GM19238 (cell line): ENCODE measurements around the gene WNT10A.
"Not testable (repeated sequence)": the region's sequence is repeated elsewhere in the genome, so short reads cannot be mapped to it uniquely, and the experiment has no call there.

Experiments used
- DNase-seq: peaks from one replicate; pipeline ENCODE4 v3.0.0; 2011; ENCODE audit warnings: low spot score; ENCODE audit not compliant: insufficient read length

The WNT10A gene

GRCh38 chr2:218880102-218880858, at the start of gene WNT10A:
TSS of gene WNT10A (plus strand) at chr2:218880852. CDS start at chr2:218880996, 144 bp downstream.
- peak; percentile 89 for DNase-seq

DNA sequence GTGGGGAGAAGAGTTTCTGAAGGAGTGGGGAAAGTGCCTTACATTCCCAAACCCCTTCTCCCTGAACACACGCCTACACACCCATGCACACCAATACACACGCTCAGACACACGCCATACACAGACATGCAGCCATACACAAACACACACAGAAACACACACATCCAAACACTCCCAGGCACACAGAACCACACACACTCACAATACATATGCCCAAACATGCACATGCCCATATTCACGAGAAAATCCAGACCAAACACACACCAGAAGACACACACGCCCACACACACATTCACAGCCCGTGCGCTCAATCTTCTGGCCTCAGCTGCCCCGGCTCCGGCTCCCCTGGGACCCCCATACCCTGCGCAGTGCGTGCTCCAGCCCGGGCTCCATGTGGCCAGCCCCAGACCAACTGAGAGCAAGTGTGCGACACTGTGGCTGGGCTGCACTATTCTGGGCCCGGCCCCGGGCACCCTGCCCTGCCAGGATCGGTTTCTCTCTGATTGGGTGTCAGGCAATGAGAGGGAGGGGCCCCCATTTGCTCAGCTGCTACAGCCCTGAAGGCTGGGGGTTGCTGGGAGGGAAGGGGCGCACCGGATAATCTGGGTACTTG, 49.2 kb upstream of the WNT10A start, which contains the start of gene PRKAG3:
PRKAG3 (minus strand) TSS at position 426 of the 613 bp plus-strand sequence.
- no peak for DNase-seq

GRCh38 chr2:218832081-218832480, 48.6 kb upstream of the WNT10A start:
- DNase-seq: no peak

DNA sequence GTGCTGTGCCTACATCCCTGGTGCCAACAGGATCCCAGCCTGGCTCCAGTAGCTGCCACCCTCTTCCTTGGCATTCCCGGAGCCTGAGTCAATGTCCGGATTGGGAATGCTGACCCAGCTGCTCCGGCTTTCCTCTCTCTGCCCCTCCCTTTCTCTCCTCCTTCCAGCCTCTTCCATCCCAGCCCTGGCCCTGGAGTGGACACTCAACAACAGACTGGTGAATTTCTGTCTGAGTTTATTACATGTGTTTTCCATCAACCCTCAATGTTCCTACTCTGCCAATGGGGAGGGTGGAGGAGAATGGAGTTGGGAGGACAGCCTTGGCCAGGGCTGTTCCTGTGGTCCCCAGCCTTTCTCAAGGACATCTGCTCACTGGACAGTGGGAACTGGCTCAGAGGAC, 48.1 kb upstream of the WNT10A start:
- DNase-seq: no peak

DNA sequence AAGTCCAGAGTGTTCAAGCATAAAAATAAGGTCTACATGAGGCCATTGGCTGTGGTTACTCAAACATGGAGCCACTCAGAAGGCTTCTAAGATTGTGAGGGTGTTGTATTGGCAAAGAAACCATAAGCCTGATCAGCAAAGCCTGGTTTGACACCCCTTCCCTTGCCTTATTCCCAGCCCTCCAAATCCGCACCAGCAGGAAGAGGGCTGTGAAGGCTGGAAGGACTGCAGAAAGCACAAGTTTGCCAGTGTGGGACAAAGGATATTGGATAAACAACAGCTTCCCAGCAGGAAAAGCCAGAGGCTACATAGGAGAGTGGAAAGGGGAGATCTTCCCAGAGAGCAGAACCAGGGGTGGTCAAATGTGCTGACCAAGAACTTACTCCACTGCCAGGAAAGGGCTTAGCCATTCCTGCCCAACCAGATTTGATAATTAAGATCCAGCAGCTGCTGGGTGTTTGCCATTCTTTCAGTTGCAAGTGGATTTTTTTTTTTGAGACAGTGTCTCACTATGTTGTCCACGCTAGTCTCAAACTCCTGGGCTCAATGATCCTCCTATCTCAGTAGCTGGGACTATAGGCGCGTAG, 47.5 kb upstream of the WNT10A start:
- no peak for DNase-seq

GRCh38 chr2:218834685-218835084, 46.0 kb upstream of the WNT10A start:
- no peak for DNase-seq

DNA sequence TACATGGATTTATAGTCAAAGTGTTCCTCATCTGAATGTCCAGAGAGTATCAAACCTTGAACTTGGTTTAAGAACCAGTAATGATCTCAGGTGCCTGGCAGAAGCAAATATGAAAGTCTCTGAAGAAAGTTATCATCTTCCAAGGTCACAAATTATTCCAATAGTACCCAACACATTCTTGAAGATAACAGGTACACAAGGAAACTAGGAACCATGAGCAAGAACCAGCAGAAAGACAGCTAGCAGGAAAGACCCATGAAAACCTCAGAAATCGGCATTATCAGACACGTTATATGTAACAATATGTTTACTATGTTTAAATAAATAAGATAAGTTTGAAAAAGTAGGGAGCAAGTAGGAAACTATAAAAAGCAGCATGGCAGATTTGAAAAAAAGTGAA, 43.2 kb upstream of the WNT10A start:
- DNase-seq: no peak

GRCh38 chr2:218839430-218839829, 41.2 kb upstream of the WNT10A start:
- DNase-seq: no peak

GRCh38 chr2:218839888-218840287, 40.8 kb upstream of the WNT10A start:
- DNase-seq: no peak

GRCh38 chr2:218844334-218844733, 36.3 kb upstream of the WNT10A start:
- not testable (repeated sequence) for DNase-seq

DNA sequence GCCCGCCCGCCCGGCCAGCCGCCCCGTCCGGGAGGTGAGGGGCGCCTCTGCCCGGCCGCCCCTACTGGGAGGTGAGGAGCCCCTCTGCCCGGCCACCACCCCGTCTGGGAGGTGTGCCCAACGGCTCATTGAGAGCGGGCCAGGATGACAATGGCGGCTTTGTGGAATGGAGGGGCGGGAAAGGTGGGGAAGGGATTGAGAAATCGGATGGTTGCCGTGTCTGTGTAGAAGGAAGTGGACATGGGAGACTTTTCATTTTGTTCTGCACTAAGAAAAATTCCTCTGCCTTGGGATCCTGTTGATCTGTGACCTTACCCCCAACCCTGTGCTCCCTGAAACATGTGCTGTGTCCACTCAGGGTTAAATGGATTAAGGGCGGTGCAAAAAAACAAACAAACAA, 33.7 kb upstream of the WNT10A start:
- DNase-seq: not testable (repeated sequence)

DNA sequence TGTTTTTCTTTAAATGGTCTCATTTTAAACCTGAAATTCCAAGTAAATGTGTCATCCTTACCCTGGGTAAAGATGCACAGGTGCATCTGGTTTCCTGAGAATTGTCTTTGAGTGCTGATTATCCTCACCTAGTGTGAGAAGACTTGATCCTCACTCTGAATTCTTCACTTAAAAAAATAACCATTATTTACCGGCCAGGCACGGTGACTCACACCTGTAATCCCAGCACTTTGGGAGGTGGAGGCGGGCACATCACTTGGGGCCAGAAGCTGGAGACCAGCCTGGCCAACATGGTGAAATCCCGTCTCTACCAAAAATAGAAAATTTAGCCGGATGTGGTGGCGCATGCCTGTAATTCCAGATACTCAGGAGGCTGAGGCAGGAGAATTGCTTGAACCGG, 30.9 kb upstream of the WNT10A start:
- no peak for DNase-seq

DNA sequence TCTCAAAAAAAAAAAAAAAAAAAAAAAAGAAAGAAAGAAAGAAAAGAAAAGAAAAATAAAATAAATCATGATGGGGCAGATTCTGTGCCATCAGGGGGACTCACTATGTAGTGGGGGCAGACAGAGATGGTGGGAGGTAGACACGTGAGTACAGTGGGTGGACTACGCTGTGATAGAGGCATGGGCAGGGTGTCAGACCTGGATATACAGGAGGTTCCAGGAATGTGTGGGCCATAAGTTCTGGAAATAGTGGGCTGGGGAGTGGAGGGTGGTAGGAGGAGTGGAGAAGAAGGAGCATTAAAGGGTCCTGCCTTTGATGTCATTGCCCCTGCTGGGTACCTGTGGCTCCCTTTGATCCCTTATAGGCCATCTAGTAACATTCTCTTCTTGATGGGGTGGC, 29.9 kb upstream of the WNT10A start:
- DNase-seq: no peak

DNA sequence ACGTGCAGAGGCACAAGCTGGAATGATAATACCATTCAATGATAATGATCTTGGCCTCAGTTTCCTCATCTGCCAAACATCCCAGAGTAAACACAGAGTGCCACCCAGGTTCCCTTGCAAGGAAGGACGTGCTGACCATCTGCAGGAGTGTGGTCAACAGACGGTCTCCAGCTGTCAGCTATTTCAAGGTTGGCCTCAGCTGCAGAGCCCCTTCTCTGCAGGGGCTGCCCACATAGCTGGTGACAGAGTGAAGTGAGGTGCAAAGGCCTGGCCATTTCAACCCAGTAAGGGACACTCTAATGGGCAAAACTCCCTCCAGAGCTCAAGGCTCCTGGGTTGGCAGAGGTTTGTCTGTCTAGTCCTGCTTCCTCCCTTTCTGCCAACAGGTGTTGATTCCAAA, 29.4 kb upstream of the WNT10A start:
- DNase-seq: no peak

- DNase-seq: peak; percentile 58
Observed at GRCh38 chr2:218852911-218853667, 27.6 kb upstream of the WNT10A start.

- DNase-seq: no peak
Observed at GRCh38 chr2:218853766-218854165, 26.9 kb upstream of the WNT10A start.

DNA sequence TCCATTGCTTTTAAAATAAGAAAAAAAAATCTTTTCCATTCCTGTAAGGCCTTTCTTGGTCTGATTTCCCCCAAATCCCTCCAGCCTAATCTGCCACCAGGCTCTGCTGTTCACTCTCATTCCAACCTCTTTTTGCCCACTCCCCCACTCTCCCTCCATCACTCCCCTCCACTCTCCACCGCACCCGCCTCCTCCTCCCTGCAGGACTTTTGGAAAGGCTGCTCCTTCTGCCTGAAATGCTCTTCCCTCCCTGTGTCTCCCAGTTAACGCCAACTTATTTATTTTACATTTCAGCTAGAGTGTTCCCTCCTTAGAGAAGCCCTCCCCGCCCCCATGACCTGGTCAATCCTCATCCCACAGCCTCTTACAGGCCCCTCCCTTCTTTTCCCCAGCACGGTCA, 25.8 kb upstream of the WNT10A start:
- DNase-seq: no peak

- no peak for DNase-seq
Observed at GRCh38 chr2:218855305-218856166, 25.1 kb upstream of the WNT10A start.

DNA sequence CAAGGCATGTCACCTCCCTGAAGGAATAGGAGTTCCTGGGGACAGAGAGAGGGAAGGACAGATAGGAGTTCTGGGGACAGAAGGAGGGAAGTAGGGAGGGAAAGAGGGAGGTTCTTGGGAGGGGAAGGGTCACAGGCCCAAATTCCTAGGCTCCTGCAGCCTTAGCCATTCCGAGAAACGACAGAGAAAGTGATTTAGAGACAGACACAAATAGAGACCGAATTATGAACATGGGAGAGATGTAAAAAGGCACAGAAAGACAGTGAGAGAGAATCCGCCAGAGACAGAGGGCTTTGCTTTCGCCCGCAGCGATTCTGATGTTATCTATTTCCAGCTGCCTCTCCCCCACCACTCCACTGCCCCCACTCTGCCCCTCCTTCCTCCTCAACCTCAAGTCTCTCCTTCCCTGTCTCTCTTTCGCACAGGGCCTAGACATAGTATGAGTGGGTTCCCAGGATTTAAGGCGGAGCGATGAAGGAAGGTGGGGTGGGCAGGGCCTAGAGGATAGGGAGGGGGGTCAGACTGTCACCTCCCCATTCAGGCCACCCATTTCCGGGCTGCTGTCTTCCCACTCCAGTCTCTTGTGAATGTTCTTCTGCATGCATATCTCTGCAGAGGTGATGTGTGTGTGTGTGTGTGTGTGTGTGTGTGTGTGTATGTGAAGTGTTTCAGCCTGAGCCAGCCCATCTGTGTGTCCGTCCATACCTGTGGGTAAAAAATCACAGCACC, 24.3 kb upstream of the WNT10A start:
- DNase-seq: no peak

GRCh38 chr2:218856896-218857243, 23.8 kb upstream of the WNT10A start:
- no peak for DNase-seq
